Stimulated activated CD4-positive, alpha-beta T cell treated with anti-CD3 and anti-CD28 coated beads, Interleukin-2, amount 100 ng/mL, for 48 hours (primary cell): ENCODE measurements around the gene DCAF5.
"Not testable (repeated sequence)": the region's sequence is repeated elsewhere in the genome, so short reads cannot be mapped to it uniquely, and the experiment has no call there.

Experiments
- DNase-seq, 2 donors: peaks; one replicate each; pipeline ENCODE4 v3.0.0-alpha.2; 2020

The DCAF5 gene

GRCh38 chr14:69041783-69042182 is 111.1 kb downstream of the DCAF5 start:
- DNase-seq = no peak

DNA sequence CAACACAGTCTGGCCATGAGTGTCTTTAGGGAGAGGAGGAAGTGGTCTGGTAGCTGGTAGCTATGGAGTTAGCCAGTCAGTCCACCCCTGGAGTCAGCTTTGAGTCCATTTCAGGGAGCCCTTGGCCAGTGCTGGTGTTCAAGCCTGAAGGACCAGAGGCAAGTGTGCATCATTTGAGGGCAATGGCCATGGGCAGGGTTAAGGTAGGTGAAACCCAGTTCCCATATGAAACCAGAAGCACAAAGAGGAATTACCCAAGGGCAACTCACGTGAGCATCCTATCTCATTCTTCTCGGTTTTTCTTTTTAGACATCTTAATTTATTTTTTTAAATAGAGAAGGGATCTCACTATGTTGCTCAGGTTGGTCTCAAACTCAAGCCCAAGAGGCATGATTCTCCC is 112.6 kb downstream of the DCAF5 start:
- DNase-seq = no peak

GRCh38 chr14:69039288-69039628 is 113.7 kb downstream of the DCAF5 start:
- DNase-seq = no peak

DNA sequence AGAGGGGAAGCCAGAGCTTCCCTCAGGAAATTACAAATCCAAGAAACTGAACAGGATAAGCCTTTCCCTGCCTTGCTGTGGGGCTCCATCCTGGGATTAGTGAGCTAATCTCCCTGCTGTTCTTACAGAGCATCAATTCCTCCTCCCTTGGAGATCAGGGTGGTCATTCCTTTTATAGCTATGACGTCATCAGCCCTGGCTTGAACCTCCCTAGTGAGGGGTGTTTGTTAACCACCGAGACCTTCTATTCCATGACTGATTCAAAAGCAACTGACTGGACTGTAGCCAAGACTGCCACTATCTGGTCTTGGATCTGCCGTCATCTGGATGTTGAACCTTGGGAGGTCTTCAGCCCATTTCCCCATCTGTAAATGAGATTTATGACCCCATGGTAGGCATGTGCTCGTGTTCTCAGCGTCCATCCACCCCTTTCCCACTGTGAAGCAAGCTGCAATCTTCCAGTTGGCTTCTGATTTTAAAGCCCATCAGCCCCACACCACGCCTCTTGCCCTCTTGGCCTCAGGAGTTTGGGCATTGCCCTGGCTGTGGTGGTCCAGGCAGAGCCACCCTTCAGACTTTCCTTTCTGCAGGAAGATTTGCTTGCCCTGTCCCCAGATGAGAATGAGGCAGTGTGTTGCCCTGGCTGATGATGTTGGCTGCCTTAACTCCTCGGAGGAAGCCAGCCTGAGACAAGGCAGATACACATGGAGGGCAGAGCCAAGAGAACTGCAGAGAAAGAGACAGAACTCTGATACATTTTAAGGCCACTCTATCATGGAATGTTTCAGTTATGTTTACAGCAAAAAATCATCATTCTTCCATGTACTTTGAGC is 114.2 kb downstream of the DCAF5 start:
- no peak for DNase-seq

- no peak for DNase-seq
Observed at GRCh38 chr14:69037790-69038454, 115.0 kb downstream of the DCAF5 start.

DNA sequence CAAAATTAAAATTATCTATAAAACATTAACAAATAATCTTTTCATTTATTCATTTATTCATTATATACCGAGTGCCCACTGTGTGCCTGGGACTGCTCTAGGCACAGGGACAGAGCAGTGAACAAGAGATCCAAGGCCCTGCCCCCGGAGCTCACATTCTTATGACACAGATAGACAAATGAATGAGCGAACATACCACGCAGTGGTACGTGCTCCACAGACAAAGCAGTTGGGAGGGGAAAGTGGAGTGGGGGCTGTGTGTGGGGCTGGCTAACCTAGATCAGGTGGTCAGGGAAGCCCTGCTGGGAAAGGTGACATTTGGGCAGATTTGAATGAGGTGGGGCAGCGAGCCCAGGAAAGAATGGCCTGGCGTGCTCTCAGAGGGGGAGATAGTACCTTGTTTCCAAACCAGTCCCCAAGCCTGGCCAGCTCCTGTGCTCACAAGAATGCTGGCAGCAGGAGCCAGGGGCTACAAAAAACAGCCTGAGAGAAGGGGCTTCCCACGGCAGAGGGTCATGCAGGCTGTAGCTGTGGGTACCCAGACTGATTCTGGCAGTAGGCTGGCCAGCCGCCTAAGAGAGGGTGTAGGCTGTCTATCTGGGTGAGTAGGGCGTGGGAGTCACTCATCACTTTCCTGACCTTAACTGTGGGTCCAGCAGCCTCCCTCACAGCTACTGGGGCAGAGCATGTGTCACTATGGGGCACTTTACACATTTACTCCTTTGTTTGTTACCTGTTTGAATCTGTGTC is 116.0 kb downstream of the DCAF5 start:
- DNase-seq = no peak

DNA sequence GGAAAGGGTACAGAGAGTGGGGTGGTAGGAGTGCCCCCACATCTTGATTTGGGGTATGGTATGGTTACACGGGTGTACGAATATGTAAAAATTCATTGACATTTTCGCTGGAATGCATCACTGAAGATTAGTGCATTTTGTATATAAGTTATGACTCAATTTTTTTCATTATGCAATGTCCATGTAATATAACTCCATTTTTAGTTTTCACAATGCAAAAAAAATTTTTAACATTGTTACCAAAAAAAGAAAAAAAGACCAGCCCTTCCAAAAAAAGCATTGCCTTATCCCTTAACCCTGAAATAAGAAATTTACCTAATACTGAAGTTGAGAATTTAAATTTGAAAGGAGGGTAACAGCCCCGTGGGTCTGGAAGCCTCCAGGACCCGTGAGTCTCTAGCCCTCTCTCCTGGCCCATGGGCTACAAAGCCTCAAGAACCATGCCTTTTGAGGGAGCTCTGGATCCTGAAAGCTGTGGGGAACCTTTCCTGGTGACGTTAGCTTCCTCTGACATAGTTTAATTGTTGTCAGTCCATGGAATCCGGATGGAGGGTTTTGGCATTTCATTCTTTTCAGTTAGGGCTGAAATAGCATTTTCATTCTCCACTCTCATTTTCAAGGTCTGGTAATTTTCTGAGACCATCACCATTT is 118.2 kb downstream of the DCAF5 start:
- no peak for DNase-seq

DNA sequence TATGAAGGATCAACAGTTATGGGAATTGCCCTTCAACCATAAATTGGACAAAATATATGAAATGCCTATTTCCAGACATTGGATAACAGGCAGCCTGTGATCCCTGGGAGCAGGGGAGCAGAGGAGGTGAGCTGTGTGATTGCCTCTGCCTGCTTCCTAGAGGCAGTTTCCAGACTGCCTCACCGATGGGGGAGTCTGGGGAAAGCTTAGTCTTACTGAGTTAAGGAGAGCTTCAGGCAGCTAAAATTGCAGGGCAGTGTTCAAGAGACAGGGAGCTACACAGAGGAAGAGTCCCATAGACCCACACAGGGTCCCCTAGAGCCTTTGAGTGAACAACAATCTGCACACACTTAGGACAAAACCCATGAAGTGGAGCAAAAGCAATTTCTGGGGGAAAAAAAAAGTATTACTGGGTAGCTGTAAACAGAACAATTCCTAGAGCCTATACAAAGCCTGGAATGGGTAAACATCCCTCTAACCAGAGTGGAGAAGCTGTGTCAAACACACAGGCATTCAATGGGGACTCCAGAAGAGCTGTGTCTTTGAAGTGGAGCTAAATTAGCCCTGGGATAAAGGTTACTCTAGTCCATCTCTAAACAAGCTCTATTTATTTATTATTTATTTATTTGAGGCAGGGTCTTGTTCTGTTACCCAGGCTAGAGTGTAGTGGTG is 125.5 kb downstream of the DCAF5 start:
- no peak for DNase-seq

- no peak for DNase-seq
Observed at GRCh38 chr14:69023035-69023434, 129.9 kb downstream of the DCAF5 start.

DNA sequence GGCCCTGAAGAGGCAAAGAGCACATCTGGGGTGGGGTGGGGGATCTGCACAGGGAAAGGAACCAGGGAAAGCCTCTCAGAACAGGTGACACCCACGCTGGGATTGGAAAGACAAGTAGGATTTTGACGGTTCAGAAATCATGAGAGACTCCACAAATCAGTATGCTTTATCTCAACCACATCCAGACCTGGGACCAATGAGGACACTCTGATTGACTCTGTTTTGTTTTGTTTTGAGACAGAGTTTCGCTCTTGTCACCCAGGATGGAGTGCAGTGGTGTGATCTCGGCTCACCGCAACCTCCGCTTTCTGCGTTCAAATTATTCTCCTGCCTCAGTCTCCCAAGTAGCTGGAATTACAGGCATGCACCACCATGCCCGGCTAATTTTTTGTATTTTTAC is 130.8 kb downstream of the DCAF5 start:
- DNase-seq = not testable (repeated sequence)

DNA sequence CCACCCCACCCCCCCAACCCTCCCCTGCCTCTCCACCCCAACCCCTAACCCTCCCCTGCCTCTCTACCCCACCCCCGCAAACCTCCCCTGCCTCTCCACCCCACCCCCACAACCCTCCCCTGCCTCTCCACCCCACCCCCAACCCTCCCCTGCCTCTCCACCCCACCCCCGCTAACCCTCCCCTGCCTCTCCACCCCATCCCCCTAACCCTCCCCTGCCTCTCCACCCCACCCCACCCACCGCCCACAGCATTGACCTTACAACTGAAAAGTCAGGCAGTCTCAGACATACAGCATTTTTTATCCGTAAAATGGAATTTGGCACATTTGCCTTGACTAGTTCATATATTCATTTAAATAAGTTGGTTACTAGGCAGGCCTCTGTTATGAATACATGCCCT is 135.2 kb downstream of the DCAF5 start:
- no peak for DNase-seq

- DNase-seq = no peak
Observed at GRCh38 chr14:69014829-69015259, 138.1 kb downstream of the DCAF5 start.

DNA sequence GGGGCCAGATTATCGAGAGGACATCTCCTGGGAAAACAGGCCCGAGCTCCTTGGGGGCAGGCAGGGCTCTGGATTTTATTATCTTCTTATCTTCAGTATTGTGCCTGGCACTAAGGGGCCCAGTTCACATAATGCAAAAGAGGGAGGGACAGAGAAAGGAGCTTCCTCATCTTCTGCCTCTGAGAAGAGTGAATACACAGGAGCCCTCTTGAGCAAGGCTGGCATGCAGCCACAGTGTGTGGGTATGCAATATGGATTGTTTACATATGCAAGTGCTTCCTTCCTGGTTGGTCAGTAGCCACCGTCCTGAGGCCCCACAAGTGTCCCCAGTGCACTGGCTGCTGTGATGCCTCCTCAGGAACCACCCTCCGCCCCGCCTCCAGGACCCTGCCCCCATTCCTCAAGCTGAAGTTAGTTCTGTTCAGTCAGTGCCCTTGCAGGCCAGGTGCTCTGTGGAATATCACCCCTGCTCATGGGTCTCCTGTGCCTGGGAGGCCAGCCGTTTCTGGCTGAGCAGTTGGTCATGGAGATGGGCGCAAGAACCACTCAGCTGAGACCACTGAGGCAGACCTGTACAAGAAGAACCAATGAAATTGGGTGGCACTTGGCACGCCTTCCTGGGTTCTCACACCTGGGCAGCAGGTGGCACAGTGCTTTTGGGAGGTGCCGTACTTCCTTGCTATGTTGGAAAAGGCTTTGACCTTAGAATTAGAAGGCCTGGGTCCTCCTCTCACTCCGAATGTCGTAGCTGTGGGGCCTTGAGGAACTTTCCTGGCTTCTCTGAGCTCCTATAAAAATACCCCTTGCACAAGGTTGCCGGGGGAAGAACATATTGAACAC is 138.8 kb downstream of the DCAF5 start:
- no peak for DNase-seq

DNA sequence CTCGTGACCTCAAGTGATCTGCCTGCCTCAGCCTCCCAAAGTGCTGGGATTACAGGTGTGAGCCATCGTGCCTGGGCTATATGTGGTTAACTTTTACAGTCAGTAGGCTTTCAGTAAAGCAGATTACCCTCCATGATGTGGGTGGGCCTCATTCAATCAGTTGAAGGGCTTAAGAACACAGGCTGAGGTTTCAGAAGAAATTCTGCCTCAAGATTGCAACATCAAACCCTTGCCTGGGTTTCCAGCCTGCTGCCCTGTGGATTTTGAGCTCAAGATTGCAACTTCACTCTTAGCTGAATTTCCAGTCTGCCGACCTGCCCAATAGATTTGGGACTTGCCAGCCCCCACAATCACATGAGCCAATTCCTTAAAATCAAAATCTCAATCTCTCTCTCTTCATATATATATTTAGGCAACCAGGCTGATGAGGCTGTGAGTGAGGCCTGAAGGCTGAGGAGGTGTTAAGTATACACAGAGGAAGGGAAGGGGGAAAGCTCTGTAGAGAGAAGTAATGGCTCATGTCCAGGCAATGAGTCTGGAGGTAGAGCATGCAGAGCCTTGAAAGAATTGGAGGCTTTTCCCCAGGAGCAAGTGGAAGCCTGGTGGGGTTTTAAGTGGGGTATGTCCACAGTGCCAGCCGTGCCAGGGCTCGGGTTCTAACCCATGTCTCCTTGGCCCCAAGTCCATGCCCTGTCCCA is 140.5 kb downstream of the DCAF5 start:
- no peak for DNase-seq

DNA sequence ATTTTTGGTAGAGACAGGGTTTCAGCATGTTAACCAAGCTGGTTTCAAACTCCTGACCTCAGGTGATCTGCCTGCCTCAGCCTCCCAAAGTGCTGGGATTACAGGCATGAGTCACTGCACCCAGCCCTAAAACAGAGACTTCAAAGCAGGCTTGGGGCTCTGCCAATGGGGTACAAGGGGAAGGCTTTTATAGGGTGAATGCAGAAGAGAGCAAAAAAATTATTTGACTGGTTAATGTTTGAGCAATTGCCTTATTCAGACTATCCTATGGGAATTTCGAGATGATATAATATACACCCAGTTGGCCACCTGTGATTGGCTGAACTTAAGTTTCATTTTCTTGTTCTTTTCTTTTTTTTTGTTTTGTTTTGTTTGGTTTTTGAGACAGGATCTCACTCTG is 142.3 kb downstream of the DCAF5 start:
- DNase-seq = no peak

- DNase-seq = no peak
Observed at GRCh38 chr14:69008421-69008884, 144.5 kb downstream of the DCAF5 start.

GRCh38 chr14:69006346-69006745 is 146.6 kb downstream of the DCAF5 start:
- no peak for DNase-seq

- DNase-seq = no peak
Observed at GRCh38 chr14:69005432-69006148, 147.3 kb downstream of the DCAF5 start.

- no peak for DNase-seq
Observed at GRCh38 chr14:69004731-69005431, 148.0 kb downstream of the DCAF5 start.

GRCh38 chr14:69003626-69004025 is 149.3 kb downstream of the DCAF5 start:
- no peak for DNase-seq
